WI38 (cell line): ENCODE results near the gene CLIC6.

ENCODE experiments used
- H3K4me3 ChIP-seq: 2 replicates; pipeline ENCODE4 v1.5.1; 2011; ENCODE audit warnings: low read depth, mild to moderate bottlenecking, control low read depth, low read length
- CTCF ChIP-seq: IDR thresholded peaks from 2 replicates; pipeline ENCODE4 v1.5.1; 2012; ENCODE audit warnings: low read depth, mild to moderate bottlenecking, control low read depth, low read length

The CLIC6 gene

GRCh38 chr21:34668803-34669148 lies at the start of gene CLIC6:
Gene CLIC6, plus strand, starts transcription at chr21:34668994. Its CDS starts 395 bp downstream, at chr21:34669389.
- TF ChIP-seq CTCF = no peak
- no peak within 1 kb of the TSS for H3K4me3 ChIP-seq

- no peak overlapping the region for H3K4me3 ChIP-seq
- no peak for TF ChIP-seq CTCF
These were observed 48.7 kb upstream of the CLIC6 start for GRCh38 chr21:34619841-34620665.

- H3K4me3 ChIP-seq = no peak overlapping the region
- no peak for TF ChIP-seq CTCF
These were observed 47.1 kb upstream of the CLIC6 start for GRCh38 chr21:34621434-34622350.

GRCh38 chr21:34623516-34623915 lies 45.3 kb upstream of the CLIC6 start:
- no peak overlapping the region for H3K4me3 ChIP-seq
- no peak for TF ChIP-seq CTCF

- no peak for TF ChIP-seq CTCF
- H3K4me3 ChIP-seq = no peak overlapping the region
These were observed 43.7 kb upstream of the CLIC6 start for GRCh38 chr21:34625030-34625593.

- no peak for TF ChIP-seq CTCF
- no peak overlapping the region for H3K4me3 ChIP-seq
These were observed 42.7 kb upstream of the CLIC6 start for GRCh38 chr21:34626131-34626530.
